NCI-H1694 treated with DMSO at 0.1 percent for 48 hours (cell line): ENCODE results near the gene EIF4E.
A peak's percentile ranks its signal among the peaks of the same experiment; 100 is the strongest.
"Not testable (repeated sequence)": the region's sequence is repeated elsewhere in the genome, so short reads cannot be mapped to it uniquely, and the experiment has no call there.

Experiments used
- DNase-seq: peaks from one replicate; lab custom pipeline; 2025; lab: John Stamatoyannopoulos, UW

The EIF4E gene

DNA sequence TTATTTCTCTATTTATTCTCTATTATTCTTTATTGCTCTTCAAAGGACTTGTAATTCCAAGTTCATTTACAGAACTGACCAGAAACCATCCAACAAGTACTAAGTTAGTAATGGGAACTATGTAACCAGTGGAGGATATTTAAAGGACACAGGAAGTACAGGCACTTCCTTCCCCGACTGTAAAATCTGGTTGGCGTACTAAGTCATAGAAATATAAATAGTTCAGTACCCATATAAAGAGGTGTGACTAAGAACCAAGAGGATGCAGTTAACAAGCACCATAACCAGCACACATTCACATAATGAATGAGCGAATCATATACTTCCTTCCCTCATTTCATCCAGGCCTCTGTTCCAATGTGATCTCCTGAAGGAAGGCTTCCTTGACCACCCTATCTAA, 3.6 kb upstream of the EIF4E start:
- DNase-seq, result no peak

DNA sequence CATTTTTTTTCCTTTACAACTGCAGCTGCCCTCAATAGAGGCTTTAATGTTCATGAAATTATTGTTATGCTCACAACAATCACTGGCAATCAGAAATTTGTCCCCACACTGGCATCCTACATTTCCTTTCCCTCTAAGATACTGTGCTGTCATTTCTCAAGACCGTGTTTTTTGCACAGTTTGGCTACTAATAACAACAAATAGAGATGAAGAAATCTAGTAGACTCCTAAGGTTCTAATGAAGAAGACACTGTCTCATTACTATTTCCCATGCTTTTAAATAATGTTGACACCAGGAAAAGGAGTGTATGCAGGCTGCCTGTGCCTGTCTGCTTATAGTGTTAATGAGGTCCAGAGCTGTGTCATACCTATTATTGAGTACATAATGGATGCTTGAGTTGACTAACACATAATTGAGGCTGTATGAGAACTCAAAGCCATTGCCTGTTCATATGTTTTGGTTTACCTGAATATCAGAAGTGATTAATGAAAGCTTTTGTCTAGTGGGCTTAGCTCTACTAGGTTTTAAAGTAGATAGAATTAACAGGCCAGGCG, 1.5 kb upstream of the EIF4E start:
- no peak for DNase-seq

GRCh38 chr4:98929341-98930267, 671 bp upstream of the EIF4E start:
- no peak for DNase-seq

- DNase-seq, result peak; percentile 59
Measured at GRCh38 chr4:98928131-98928504, 815 bp downstream of the EIF4E start.

DNA sequence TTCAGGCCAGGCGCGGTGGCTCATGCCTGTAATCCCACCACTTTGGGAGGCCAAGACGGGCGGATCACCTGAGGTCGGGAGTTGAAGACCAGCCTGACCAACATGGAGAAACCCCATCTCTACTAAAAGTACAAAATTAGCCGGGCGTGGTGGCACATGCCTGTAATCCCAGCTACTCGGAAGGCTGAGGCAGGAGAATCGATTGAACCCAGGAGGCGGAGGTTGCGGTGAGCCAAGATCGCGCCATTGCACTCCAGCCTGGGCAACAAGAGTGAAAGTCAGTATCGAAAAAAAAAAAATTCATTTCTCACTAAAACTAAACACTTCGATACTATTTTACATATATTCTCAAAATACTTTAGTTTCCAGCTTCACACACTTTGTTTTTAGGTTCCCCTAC, 2.7 kb downstream of the EIF4E start:
- DNase-seq, result not testable (repeated sequence)

DNA sequence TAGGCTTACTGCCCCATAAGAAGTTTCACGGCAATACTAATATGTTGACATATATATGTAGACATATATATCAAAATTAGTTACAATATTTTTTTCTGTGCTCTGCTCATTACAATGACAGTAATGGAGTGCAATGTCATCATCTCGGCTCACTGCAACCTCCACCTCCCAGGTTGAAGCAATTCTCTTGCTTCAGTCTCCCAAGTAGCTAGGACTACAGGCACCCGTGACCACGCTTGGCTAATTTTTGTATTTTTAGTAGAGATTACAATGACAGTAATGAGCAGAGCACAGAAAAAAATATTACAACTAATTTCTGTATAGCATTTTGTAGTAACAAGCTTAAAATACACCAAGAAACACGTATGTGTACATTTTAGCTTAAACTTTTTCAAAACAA, 7.6 kb downstream of the EIF4E start:
- no peak for DNase-seq

DNA sequence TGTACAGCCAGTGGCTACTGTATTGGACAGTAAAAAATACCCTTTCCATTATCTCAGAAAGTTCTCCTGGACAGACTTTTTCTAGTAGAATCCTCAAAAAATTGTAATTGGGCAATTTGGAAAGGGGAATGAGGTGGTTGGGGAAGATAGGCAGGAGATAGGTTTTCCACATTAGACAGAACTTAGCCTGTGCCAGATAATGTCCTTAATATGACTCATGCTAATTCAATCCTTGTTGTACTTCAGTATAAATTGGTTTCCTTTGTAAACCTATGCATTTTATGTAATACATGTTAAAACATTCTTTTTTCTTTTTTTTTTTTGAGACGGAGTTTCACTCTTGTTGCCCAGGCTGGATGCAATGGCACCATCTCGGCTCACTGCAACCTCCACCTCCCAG, 8.9 kb downstream of the EIF4E start:
- DNase-seq, result no peak

- not testable (repeated sequence) for DNase-seq
Measured at GRCh38 chr4:98910728-98911127, 18.2 kb downstream of the EIF4E start.

DNA sequence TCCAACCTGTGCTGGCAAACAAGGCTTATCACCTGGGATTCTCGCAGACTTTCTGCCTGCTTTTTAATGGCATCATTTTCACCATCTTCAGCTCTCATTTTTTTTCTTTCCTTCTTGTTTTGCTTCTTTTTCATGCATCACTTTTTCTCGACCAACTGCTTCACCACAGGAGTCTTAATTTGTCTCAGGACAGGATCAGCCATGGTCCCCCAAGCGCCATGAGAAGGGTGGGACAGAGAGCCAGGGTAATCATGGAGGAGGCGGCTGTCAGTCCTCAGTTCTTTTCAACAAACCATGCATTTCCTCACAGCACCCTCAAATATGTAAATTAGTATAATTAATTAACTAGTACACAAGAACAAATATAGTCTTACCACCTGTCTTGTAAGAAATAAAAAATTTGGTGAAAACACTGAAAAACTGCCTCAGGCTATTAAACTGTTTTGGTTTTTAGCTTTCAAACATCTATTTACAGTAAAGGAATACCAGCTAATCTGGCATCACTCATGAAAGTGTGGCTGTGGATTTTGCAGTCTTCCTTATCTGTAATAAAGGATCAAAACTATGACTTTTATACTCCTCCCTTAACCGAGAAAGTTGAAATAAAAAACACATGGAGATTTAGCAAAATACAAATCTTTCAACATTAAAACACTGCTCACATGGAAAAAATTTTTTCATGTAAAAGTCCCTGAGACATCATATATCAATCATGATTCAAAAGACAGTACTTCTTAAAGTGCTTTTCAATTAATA, 19.1 kb downstream of the EIF4E start:
- DNase-seq, result no peak

- no peak for DNase-seq
Measured at GRCh38 chr4:98908703-98909262, 20.1 kb downstream of the EIF4E start.

- DNase-seq, result no peak
Measured at GRCh38 chr4:98908182-98908581, 20.8 kb downstream of the EIF4E start.

GRCh38 chr4:98905839-98906238, 23.1 kb downstream of the EIF4E start:
- DNase-seq, result no peak

DNA sequence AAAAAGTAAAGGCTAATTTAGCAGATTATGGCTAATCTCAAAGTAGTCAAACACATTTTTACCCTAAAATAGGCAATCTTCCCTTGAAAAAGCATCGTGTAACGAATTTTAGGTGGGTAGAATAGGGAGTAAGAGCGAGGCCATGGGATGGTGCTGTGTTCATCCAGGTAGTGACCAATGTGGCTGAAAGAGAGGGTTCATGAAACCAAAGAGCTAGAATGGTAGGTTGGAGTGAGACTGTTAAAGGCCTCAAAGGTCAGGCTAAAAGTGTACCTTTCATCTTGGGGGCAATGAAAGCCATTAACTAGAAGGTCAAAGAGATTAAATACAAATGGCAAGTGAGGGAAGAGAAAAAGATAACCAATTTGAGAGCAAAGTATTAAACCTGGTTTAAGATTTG, 23.6 kb downstream of the EIF4E start:
- no peak for DNase-seq

- DNase-seq, result no peak
Measured at GRCh38 chr4:98903963-98904362, 25.0 kb downstream of the EIF4E start.

GRCh38 chr4:98903561-98903960, 25.4 kb downstream of the EIF4E start:
- DNase-seq, result no peak

DNA sequence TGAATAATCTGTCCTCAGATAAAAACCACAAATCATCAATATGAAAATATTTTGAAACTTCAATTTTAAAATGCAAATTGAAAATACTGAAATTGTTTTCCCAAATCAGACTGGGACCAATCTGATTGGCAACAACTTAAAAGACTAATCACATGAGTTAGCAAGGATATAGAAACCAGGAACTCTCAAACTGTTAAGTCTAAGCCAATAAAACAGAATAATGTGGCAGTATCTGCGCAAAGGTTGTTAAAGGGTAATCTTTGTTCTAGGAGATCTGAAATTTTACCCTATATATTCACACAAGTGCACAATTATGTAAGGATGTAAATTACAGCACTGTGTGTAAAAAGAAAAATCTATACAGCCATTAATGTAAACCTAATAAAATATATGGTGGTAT, 29.7 kb downstream of the EIF4E start:
- DNase-seq, result no peak

DNA sequence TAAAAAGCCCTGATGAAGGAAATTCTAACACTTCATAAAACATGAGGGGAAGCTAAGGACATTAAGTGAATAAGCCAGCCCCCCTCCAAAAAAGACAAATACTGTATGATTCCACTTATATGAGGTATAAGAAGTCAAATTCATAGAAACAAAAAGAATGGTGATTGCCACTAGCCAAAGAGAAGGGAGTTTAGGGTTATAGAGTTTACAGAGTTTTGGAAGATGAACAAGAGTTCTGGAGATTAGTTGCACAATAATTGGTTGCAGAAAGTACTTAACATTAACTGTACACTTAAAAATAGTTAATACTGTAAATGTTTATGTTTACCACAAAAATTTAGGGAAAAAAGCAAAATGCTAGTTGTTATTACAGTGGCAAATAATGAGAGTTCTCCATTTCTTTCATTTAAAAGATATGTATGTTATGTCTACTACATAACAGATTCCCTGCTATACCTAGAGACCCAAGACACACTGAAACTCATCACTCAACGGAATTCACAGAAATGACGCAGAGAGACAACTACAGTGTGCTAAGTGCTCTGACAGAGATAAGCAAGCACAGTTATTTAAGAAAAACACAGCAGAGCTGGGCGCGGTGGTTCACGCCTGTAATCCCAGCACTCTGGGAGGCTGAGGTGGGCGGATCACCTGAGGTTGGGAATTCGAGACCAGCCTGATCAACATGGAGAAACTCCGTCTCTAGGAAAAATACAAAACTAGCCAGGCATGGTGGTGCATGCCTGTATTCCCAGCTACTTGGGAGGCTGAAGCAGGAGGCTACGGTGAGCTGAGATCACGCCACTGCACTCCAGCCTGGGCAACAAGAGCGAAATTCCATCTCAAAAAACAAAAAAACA, 37.2 kb downstream of the EIF4E start:
- DNase-seq, result no peak

DNA sequence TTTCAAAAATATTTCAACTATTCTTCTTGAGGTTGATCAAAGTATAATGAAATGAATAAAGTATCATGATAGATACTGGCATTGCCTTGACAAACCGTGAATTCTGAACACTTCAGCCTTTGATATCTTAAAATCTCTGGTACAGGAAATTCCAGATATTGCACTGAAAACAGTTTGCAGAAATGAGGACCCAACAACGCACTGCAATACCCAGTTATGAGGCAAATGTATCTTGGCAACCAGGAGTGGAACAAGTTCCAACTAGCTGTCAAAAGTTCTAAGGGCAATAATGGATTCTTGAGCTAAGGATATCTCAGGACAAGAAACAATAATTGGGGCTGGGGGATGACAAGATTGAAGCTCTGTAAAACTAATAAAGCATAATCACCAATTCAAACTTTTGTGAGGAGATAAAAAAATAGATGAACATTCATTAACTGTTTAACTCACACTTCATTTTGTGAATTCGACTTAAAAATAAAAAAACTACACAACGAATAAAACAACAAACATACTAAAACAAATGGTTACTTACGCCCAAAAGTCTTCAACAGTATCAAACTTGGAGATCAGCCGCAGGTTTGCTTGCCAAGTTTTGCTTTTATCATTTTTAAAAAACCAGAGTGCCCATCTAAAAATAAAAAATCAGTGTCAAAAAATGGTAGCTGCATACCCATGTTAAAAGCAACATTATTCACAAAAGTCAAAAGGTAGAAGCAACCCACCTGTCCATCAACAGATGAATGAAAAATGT, 38.1 kb downstream of the EIF4E start:
- no peak for DNase-seq

- DNase-seq, result no peak
Measured at GRCh38 chr4:98887145-98887544, 41.8 kb downstream of the EIF4E start.

- DNase-seq, result not testable (repeated sequence)
Measured at GRCh38 chr4:98886382-98886781, 42.6 kb downstream of the EIF4E start.

DNA sequence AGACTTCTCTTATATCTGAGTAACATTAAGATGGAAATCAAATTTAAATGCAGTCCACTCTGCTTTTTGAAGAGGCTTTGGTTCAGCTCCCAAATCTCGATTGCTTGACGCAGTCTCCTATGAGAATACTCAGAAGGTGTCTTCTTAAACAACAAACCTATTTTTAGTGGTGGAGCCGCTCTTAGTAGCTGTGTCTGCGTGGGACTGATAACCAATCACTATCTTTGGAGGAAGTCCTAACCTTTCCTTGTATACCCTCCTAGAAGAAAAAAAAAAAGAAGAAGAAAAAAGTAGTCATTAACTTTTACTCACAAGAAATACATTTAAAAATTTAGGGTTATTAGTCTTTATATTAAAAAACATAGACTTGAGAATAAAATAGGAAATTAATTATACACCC, 48.0 kb downstream of the EIF4E start:
- not testable (repeated sequence) for DNase-seq
